GM10847 (cell line): ENCODE results near the gene AKR1C4.

Experiments used
- POLR2A ChIP-seq: IDR thresholded peaks from 2 replicates; pipeline ENCODE4 v1.6.1; 2011; ENCODE audit not compliant: insufficient read length; ENCODE audit errors: extremely low read depth

AKR1C4 gene

DNA sequence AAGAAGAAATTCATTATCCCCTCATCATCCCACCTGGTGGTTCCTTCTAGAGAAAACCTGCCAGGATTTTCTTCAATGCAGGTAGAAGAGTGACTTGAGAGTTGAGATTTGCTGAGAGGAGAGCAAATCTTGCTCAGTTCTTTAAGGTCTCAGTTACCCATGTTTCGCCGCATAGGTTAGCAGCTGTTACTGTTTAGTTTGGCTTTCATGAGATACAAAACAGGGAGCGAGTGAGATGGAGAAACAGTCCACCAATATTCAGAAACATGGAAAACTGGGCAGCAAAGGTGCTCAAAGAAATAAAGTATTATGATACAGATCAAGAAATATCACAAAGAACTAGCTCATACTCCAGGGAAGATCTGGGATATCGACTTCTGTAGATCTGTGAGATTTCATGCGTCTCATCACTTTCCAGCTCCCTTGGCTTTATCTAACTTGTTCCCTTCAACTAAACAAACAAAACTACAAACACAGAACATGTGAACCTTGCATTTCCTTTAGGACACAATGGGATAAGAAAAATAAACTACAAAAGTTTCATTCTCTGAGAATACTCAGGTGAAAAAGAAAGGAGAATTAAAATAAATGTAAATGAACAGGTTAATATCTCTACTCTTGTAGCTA is 63.4 kb downstream of the AKR1C4 start:
- TF ChIP-seq POLR2A, result no peak

GRCh38 chr10:5260828-5261227 is 64.2 kb downstream of the AKR1C4 start:
- TF ChIP-seq POLR2A, result no peak

DNA sequence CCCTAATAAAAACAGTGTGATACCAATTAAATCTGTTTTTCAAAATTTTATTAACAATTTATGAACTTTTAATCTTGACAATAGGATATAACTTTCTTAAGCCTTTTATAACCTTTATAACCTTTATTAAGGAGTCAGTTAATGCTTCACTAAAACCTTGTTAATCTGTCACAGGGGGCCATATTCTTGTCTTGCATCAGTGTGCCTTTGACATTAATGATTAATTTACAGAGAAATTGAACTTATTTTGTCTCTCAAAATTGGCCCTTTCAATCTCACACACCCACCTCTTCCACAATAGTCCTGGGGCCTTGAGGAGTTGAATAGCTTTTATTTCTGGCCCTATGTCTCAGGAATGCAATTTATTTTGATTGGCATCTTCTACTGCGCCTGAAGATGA is 68.5 kb downstream of the AKR1C4 start:
- TF ChIP-seq POLR2A, result no peak

DNA sequence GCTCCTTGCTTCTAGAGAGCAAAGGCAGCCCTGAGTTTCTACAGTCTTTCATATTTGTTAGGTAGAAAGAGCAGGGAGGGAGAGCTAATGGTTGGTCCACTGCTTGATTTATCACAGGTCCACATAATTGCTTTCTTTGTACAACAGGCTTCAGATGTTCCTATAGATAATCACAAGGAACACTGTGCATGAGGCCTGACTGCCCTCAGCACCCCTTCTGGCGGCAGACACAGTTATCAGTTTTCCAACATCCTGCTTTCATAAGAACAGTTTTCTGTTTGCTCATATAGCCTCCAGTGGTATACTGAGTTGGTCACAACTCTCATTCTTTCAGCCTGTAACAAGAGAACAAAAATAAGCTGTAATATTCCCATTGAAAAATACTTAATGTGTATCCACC is 69.7 kb downstream of the AKR1C4 start:
- no peak for TF ChIP-seq POLR2A

- no peak for TF ChIP-seq POLR2A
Observed at GRCh38 chr10:5266804-5267203, 70.2 kb downstream of the AKR1C4 start.

DNA sequence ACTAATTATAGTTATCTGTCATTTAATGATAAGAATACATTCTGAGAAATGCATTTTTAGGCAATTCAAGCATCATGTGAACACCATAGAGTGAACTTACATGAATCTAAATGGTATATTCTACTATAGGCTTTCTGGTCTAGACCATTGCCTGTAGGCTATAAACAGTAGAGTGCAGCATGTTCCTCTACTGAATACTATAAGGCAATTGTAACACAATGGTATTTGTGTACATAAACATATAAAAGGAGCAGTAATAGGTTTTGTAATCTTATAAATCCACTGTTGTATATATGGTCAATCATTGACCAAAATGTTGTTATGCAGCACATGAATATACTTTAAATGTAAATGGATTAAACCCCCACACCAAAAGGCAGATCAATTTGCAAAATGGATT is 71.6 kb downstream of the AKR1C4 start:
- TF ChIP-seq POLR2A, result no peak
